ENCODE measurements around the gene ARIH1.

Gene ARIH1

GRCh38 chr15:72487070-72487797 is 13.1 kb downstream of the ARIH1 start:
- DNase-seq (ENCODE audit: low read depth in 2 of 2): no peak

GRCh38 chr15:72488558-72488957 is 14.4 kb downstream of the ARIH1 start:
- no peak for DNase-seq (ENCODE audit: low read depth in 2 of 2)

GRCh38 chr15:72489943-72490554 is 15.9 kb downstream of the ARIH1 start:
- DNase-seq (ENCODE audit: low read depth in 2 of 2): no peak

GRCh38 chr15:72491768-72492167 is 17.6 kb downstream of the ARIH1 start:
- DNase-seq (ENCODE audit: low read depth in 2 of 2): no peak

GRCh38 chr15:72492733-72493132 is 18.6 kb downstream of the ARIH1 start:
- DNase-seq (ENCODE audit: low read depth in 2 of 2): no peak

GRCh38 chr15:72493220-72493619 is 19.1 kb downstream of the ARIH1 start:
- no peak for DNase-seq (ENCODE audit: low read depth in 2 of 2)

GRCh38 chr15:72495007-72495406 is 20.9 kb downstream of the ARIH1 start:
- DNase-seq (ENCODE audit: low read depth in 2 of 2): no peak

GRCh38 chr15:72496783-72497182 is 22.7 kb downstream of the ARIH1 start:
- DNase-seq (ENCODE audit: low read depth in 2 of 2): no peak

GRCh38 chr15:72497402-72497801 is 23.3 kb downstream of the ARIH1 start:
- DNase-seq (ENCODE audit: low read depth in 2 of 2): no peak

GRCh38 chr15:72502220-72502809 is 28.2 kb downstream of the ARIH1 start:
- no peak for DNase-seq (ENCODE audit: low read depth in 2 of 2)

- no peak for DNase-seq (ENCODE audit: low read depth in 2 of 2)
Measured at GRCh38 chr15:72503147-72503546, 29.0 kb downstream of the ARIH1 start.

GRCh38 chr15:72507402-72508092 is 33.4 kb downstream of the ARIH1 start:
- DNase-seq (ENCODE audit: low read depth in 2 of 2): no peak

GRCh38 chr15:72509484-72509883 is 35.4 kb downstream of the ARIH1 start:
- no peak for DNase-seq (ENCODE audit: low read depth in 2 of 2)

- no peak for DNase-seq (ENCODE audit: low read depth in 2 of 2)
Measured at GRCh38 chr15:72511536-72511935, 37.4 kb downstream of the ARIH1 start.

- DNase-seq (ENCODE audit: low read depth in 2 of 2): no peak
Measured at GRCh38 chr15:72515591-72516389, 41.7 kb downstream of the ARIH1 start.

- no peak for DNase-seq (ENCODE audit: low read depth in 2 of 2)
Measured at GRCh38 chr15:72516777-72517176, 42.6 kb downstream of the ARIH1 start.

GRCh38 chr15:72521682-72522081 is 47.6 kb downstream of the ARIH1 start:
- DNase-seq (ENCODE audit: low read depth in 2 of 2): no peak

- DNase-seq (ENCODE audit: low read depth in 2 of 2): no peak
Measured at GRCh38 chr15:72532991-72533601, 59.0 kb downstream of the ARIH1 start.

- no peak for DNase-seq (ENCODE audit: low read depth in 2 of 2)
Measured at GRCh38 chr15:72534523-72534922, 60.4 kb downstream of the ARIH1 start.

- DNase-seq (ENCODE audit: low read depth in 2 of 2): no peak
Measured at GRCh38 chr15:72535911-72536310, 61.8 kb downstream of the ARIH1 start.

GRCh38 chr15:72536506-72536905 is 62.4 kb downstream of the ARIH1 start:
- DNase-seq (ENCODE audit: low read depth in 2 of 2): no peak

Data from stimulated activated CD8-positive, alpha-beta memory T cell treated with anti-CD3 and anti-CD28 coated beads, Interleukin-15, amount 100 ng/mL, for 48 hours (primary cell).